Mesendoderm (in vitro differentiated cells): ENCODE data around the gene NTRK3.

Experiments
- DNase-seq: peaks from one replicate; pipeline ENCODE4 v3.0.0; 2013
- H2AK5ac ChIP-seq: 2 replicates; pipeline ENCODE4 v1.6.1; 2013; ENCODE audit warnings: low read length, inconsistent platforms
- H2BK120ac ChIP-seq: 2 replicates; pipeline ENCODE4 v1.6.1; 2013; ENCODE audit warnings: low read depth, mild to moderate bottlenecking, low read length, moderate library complexity, mixed read lengths
- H2BK15ac ChIP-seq: replicated peaks from 2 replicates; pipeline ENCODE4 v1.6.1; 2013; ENCODE audit warnings: low read depth, mild to moderate bottlenecking, moderate library complexity
- H2BK5ac ChIP-seq: 2 replicates; pipeline ENCODE4 v1.6.1; 2013; ENCODE audit warnings: low read length, inconsistent platforms
- H3K18ac ChIP-seq: 2 replicates; pipeline ENCODE4 v1.6.1; 2013; ENCODE audit warnings: mild to moderate bottlenecking, low read length, mixed read lengths
- H3K23ac ChIP-seq: one replicate; pipeline ENCODE4 v1.6.1; 2013; ENCODE audit warnings: low read length
- H3K27ac ChIP-seq: 2 replicates; pipeline ENCODE4 v1.5.1; 2013; ENCODE audit warnings: low read depth, mild to moderate bottlenecking, inconsistent platforms, low read length, moderate library complexity
- H3K27me3 ChIP-seq: 2 replicates; pipeline ENCODE4 v1.6.1; 2013; ENCODE audit warnings: low read length, control low read depth, mild to moderate bottlenecking, inconsistent platforms; ENCODE audit not compliant: insufficient read depth, poor library complexity
- H3K36me3 ChIP-seq: 2 replicates; pipeline ENCODE4 v1.6.1; 2013; ENCODE audit warnings: low read length, inconsistent platforms; ENCODE audit not compliant: control insufficient read depth, insufficient read depth
- H3K4ac ChIP-seq: one replicate; pipeline ENCODE4 v1.6.1; 2013; ENCODE audit warnings: low read depth, mild to moderate bottlenecking, low read length, moderate library complexity
- H3K4me1 ChIP-seq: 2 replicates; pipeline ENCODE4 v1.6.1; 2013; ENCODE audit warnings: low read depth, low read length, inconsistent platforms; ENCODE audit not compliant: control insufficient read depth
- H3K4me2 ChIP-seq: 2 replicates; pipeline ENCODE4 v1.6.1; 2013; ENCODE audit warnings: low read length
- H3K4me3 ChIP-seq: 2 replicates; pipeline ENCODE4 v1.5.1; 2013; ENCODE audit warnings: mild to moderate bottlenecking, low read length
- H3K56ac ChIP-seq: one replicate; pipeline ENCODE4 v1.6.1; 2013; ENCODE audit warnings: low read length
- H3K79me1 ChIP-seq: 2 replicates; pipeline ENCODE4 v1.6.1; 2013; ENCODE audit warnings: low read length, inconsistent platforms
- H3K79me2 ChIP-seq: 2 replicates; pipeline ENCODE4 v1.6.1; 2013; ENCODE audit warnings: mild to moderate bottlenecking, low read length; ENCODE audit not compliant: control insufficient read depth, insufficient read depth
- H3K9ac ChIP-seq: 2 replicates; pipeline ENCODE4 v1.6.1; 2013; ENCODE audit warnings: low read length, inconsistent platforms
- H4K5ac ChIP-seq: one replicate; pipeline ENCODE4 v1.6.1; 2013; ENCODE audit warnings: low read length
- H4K8ac ChIP-seq: one replicate; pipeline ENCODE4 v1.6.1; 2013; ENCODE audit warnings: low read depth, mild to moderate bottlenecking, control low read depth, low read length, moderate library complexity
- WGBS: extraction: QIAGEN DNeasy Blood & Tissue Kit; methylation state at CpG from one replicate; pipeline ENCODE4 v1.1.7; 2013; ENCODE audit warnings: low lambda C conversion rate, missing lambda C conversion rate; ENCODE audit not compliant: insufficient coverage; ENCODE audit errors: extremely low coverage; 5-methylcytosine and 5-hydroxymethylcytosine counted together

Gene NTRK3

DNA sequence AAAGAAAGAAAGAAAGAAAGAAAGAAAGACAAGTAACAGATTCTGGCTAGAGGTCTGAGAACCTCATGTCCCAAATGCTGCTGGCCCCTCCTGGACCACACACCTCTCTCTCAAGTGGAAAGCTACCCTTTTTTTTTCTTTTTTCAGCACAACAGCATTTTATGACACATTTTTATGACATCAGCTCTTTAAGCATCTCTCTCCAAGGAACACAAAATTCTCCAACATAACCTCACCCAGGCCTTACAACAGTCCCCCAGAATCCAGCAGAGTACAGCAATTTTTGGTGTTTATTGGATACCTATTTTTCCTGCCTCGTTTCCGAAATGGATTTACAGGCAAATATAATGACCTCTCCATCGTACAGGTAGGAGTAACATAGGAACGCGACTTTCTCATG is 11.2 kb upstream of the NTRK3 start:
- no peaks in the 10 kb centered on the region for H3K4me1 ChIP-seq
- H3K18ac ChIP-seq = no peak overlapping the region
- H3K36me3 ChIP-seq = no peaks in the 10 kb centered on the region
- H3K4ac ChIP-seq = no peak overlapping the region
- H3K27ac ChIP-seq = no peak overlapping the region
- no peak overlapping the region for H3K4me2 ChIP-seq
- WGBS = no CpG with 5 or more reads among the region's 5 CpGs
- no peak overlapping the region for H2AK5ac ChIP-seq
- no peak overlapping the region for H4K8ac ChIP-seq
- H3K79me2 ChIP-seq = no peaks in the 10 kb centered on the region
- no peak overlapping the region for H2BK120ac ChIP-seq
- peaks cover 2% of the 10 kb centered on the region for H3K27me3 ChIP-seq
- no peak for DNase-seq
- H3K56ac ChIP-seq = no peak overlapping the region
- no peak overlapping the region for H3K4me3 ChIP-seq
- no peak overlapping the region for H2BK5ac ChIP-seq
- no peaks in the 10 kb centered on the region for H3K79me1 ChIP-seq
- H2BK15ac ChIP-seq = no peak overlapping the region
- H4K5ac ChIP-seq = no peak overlapping the region
- no peak overlapping the region for H3K23ac ChIP-seq
- no peak overlapping the region for H3K9ac ChIP-seq

DNA sequence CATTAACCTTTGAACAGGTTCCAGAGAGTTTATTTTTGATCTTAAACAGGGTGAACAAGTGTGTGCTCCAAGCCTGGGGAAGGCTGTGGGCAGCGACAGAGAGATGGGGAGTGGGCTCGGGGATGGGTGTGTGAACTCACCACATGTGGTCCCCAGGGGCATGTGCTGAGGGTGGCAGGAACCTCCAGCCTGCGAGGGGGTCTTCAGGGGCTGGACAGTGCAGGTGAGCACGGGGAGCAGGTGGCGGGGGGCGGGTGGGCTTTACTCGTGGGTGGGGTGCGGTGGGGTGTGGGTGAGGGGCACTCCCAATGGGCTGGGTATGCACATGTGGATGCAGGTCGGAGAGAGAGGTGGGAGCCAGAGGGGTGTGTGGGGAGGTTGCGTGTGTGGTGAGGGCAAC is 9.6 kb upstream of the NTRK3 start:
- H3K79me2 ChIP-seq = no peaks in the 10 kb centered on the region
- H2BK15ac ChIP-seq = no peak overlapping the region
- no peak overlapping the region for H4K8ac ChIP-seq
- H3K18ac ChIP-seq = no peak overlapping the region
- H3K4me2 ChIP-seq = no peak overlapping the region
- no peak for DNase-seq
- no peak overlapping the region for H3K4ac ChIP-seq
- H3K27ac ChIP-seq = no peak overlapping the region
- H4K5ac ChIP-seq = no peak overlapping the region
- no peaks in the 10 kb centered on the region for H3K36me3 ChIP-seq
- WGBS = no CpG with 5 or more reads among the region's 10 CpGs
- H3K23ac ChIP-seq = no peak overlapping the region
- H3K27me3 ChIP-seq = peaks cover 2% of the 10 kb centered on the region
- H3K4me1 ChIP-seq = no peaks in the 10 kb centered on the region
- H2AK5ac ChIP-seq = no peak overlapping the region
- no peak overlapping the region for H3K9ac ChIP-seq
- H3K79me1 ChIP-seq = no peaks in the 10 kb centered on the region
- no peak overlapping the region for H3K56ac ChIP-seq
- H2BK120ac ChIP-seq = no peak overlapping the region
- H3K4me3 ChIP-seq = no peak overlapping the region
- H2BK5ac ChIP-seq = no peak overlapping the region

DNA sequence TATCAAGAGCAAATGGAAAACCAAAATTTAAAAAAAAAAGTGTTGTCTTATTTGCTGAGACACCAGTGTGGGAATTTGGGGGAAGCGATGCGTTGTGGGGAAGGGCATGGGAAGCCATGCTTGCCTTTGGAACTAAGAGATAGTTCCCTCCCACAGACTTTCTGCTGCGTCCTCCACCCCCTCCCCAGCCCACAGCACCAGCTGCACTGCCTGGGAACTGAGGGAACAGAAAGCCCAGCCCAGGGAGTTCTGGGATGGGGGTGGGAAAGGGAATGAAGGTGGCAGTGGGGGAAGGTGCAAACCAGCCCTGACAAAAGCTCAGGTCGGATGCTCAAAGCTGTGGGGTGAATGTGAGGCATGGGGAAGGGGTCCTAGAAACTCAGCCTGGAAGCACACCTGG is 8.1 kb upstream of the NTRK3 start:
- H2BK120ac ChIP-seq = no peak overlapping the region
- no peak overlapping the region for H3K18ac ChIP-seq
- no peak overlapping the region for H3K4me3 ChIP-seq
- H3K9ac ChIP-seq = no peak overlapping the region
- no peaks in the 10 kb centered on the region for H3K4me1 ChIP-seq
- no peak overlapping the region for H3K23ac ChIP-seq
- no peak overlapping the region for H3K4ac ChIP-seq
- no peak for DNase-seq
- no peak overlapping the region for H3K56ac ChIP-seq
- no peak overlapping the region for H3K4me2 ChIP-seq
- no peak overlapping the region for H2BK5ac ChIP-seq
- no peak overlapping the region for H4K8ac ChIP-seq
- no peak overlapping the region for H2AK5ac ChIP-seq
- no peak overlapping the region for H3K27ac ChIP-seq
- no peak overlapping the region for H4K5ac ChIP-seq
- H3K79me2 ChIP-seq = no peaks in the 10 kb centered on the region
- no peak overlapping the region for H2BK15ac ChIP-seq
- no peaks in the 10 kb centered on the region for H3K79me1 ChIP-seq
- H3K27me3 ChIP-seq = peaks cover 2% of the 10 kb centered on the region
- no peaks in the 10 kb centered on the region for H3K36me3 ChIP-seq
- no CpG with 5 or more reads among the region's 4 CpGs for WGBS

DNA sequence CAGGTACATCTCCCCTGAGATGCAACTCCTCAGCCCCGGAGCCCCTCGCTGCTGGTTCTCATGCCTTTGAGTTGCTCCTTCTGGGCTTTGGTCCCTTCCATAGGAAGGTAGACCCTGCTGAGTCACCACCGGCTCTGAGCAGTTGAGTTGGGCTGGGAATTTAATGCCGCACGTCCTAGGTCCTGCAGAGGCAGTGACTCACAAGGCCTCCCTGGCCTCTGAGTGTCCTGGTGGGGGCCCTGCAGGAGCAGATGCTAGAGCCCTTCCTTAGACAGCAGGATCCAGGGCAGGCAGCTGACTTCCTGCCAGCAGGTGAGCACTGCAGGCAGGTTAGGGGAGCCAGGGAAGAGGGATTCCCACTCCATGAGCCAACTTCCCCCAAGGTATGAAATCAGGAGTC is 5.5 kb upstream of the NTRK3 start:
- no peak overlapping the region for H3K4me3 ChIP-seq
- H2BK120ac ChIP-seq = no peak overlapping the region
- H3K27me3 ChIP-seq = peaks cover 3% of the 10 kb centered on the region

DNA sequence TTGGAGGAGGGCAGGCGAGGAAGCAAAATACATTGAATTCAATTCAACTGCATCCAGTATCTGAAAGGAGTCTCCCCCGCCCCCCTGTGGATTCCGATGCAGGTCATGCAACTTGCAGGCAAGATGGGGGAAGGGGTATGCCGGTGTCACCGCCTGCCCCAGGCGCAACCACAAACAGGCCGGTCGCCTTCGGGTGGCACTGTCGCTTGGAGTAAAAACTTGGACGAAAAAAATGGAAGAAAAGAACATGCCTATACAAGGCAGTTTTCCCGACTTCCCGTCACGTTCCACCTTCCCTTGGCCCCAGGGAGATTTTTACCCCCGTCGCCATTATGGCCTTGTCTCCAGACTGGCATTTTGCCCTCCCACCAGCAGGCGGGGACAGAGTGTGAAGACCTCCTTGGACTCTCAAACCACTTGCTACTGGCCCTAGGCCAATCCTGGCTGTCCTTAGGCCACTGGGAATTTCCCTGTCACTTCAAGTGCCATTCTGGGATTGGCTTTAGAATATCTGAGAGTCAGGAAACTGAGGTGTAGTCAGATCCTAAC is 1.6 kb upstream of the NTRK3 start:
- WGBS = no CpG with 5 or more reads among the region's 17 CpGs
- Histone ChIP-seq H3K4me2 (peak overlapping the region; percentile 97), H3K79me2 (no peaks in the 10 kb centered on the region), H3K18ac (no peak overlapping the region), H2BK15ac (no peak overlapping the region), H2BK120ac (no peak overlapping the region), H2AK5ac (no peak overlapping the region), H3K56ac (no peak overlapping the region), H3K9ac (no peak overlapping the region), H3K23ac (no peak overlapping the region), H3K4me3 (no peak overlapping the region), H3K27me3 (peaks cover 21% of the 10 kb centered on the region), H2BK5ac (no peak overlapping the region), H3K79me1 (no peaks in the 10 kb centered on the region), H3K4ac (no peak overlapping the region), H3K4me1 (no peaks in the 10 kb centered on the region), H3K36me3 (no peaks in the 10 kb centered on the region), H4K8ac (no peak overlapping the region), H3K27ac (no peak overlapping the region), H4K5ac (no peak overlapping the region)
- DNase-seq = peak; percentile 90

More for the DNA sequence above, 5.5 kb upstream of the NTRK3 start:
- Histone ChIP-seq H3K27ac (no peak overlapping the region), H3K36me3 (no peaks in the 10 kb centered on the region), H3K56ac (no peak overlapping the region), H2AK5ac (no peak overlapping the region), H3K4ac (no peak overlapping the region), H3K23ac (no peak overlapping the region), H4K5ac (no peak overlapping the region), H3K79me1 (no peaks in the 10 kb centered on the region), H3K9ac (no peak overlapping the region), H2BK15ac (no peak overlapping the region), H2BK5ac (no peak overlapping the region), H3K4me2 (no peak overlapping the region), H4K8ac (no peak overlapping the region), H3K79me2 (no peaks in the 10 kb centered on the region), H3K4me1 (no peaks in the 10 kb centered on the region), H3K18ac (no peak overlapping the region)
- DNase-seq = peak; percentile 57
- no CpG with 5 or more reads among the region's 5 CpGs for WGBS
